ENCODE measurements around the gene PVALB. TPM values are rescaled to one million over a fixed set of nuclear protein-coding genes. Genes with fewer than 3 reads are reported as not detected.

PVALB gene
- total RNA-seq, 1 donor, result not detected

- DNase-seq (ENCODE audit: insufficient read length, low spot score, missing footprints), result no peak
- H3K4me3 ChIP-seq (ENCODE audit: insufficient read depth, low read length), result no peak overlapping the region
- no peak for TF ChIP-seq CTCF (IDR thresholded peaks at IDR 0.05; ENCODE audit: extremely low read depth, low read depth, low read length)
- H3K4me1 ChIP-seq (ENCODE audit: insufficient read depth, low read length), result no peaks in the 10 kb centered on the region
- H3K4me2 ChIP-seq (ENCODE audit: insufficient read depth, low read length), result no peak overlapping the region
- no peaks in the 10 kb centered on the region for H3K9me3 ChIP-seq (ENCODE audit: low read depth, low read length)
- no peaks in the 10 kb centered on the region for H3K79me2 ChIP-seq (ENCODE audit: insufficient read depth, low read length)
- H3K27me3 ChIP-seq (ENCODE audit: insufficient read depth, low read length), result peaks cover 9% of the 10 kb centered on the region
- no peak overlapping the region for H3K27ac ChIP-seq (ENCODE audit: low read depth, low read length)
- no peak overlapping the region for H2AFZ ChIP-seq (ENCODE audit: low read length)
- H3K36me3 ChIP-seq (ENCODE audit: insufficient read depth, low read length), result no peaks in the 10 kb centered on the region
- H4K20me1 ChIP-seq (ENCODE audit: insufficient read depth, low read length), result no peaks in the 10 kb centered on the region
Observed at GRCh38 chr22:36826262-36826661, 9.4 kb upstream of the PVALB start.

- TF ChIP-seq CTCF (IDR thresholded peaks at IDR 0.05; ENCODE audit: extremely low read depth, low read depth, low read length), result no peak
- Histone ChIP-seq H3K4me1 (ENCODE audit: insufficient read depth, low read length) (no peaks in the 10 kb centered on the region), H3K27me3 (ENCODE audit: insufficient read depth, low read length) (peaks cover 21% of the 10 kb centered on the region), H3K4me3 (ENCODE audit: insufficient read depth, low read length) (no peak overlapping the region), H3K4me2 (ENCODE audit: insufficient read depth, low read length) (no peak overlapping the region), H3K9me3 (ENCODE audit: low read depth, low read length) (no peaks in the 10 kb centered on the region), H4K20me1 (ENCODE audit: insufficient read depth, low read length) (no peaks in the 10 kb centered on the region), H3K79me2 (ENCODE audit: insufficient read depth, low read length) (no peaks in the 10 kb centered on the region), H3K36me3 (ENCODE audit: insufficient read depth, low read length) (no peaks in the 10 kb centered on the region), H2AFZ (ENCODE audit: low read length) (no peak overlapping the region), H3K27ac (ENCODE audit: low read depth, low read length) (no peak overlapping the region)
- no peak for DNase-seq (ENCODE audit: insufficient read length, low spot score, missing footprints)
Observed at GRCh38 chr22:36824655-36825054, 7.8 kb upstream of the PVALB start.

GRCh38 chr22:36823186-36823839, 6.5 kb upstream of the PVALB start:
- H4K20me1 ChIP-seq (ENCODE audit: insufficient read depth, low read length), result no peaks in the 10 kb centered on the region
- H3K9me3 ChIP-seq (ENCODE audit: low read depth, low read length), result no peaks in the 10 kb centered on the region
- peaks cover 33% of the 10 kb centered on the region for H3K27me3 ChIP-seq (ENCODE audit: insufficient read depth, low read length)
- no peak overlapping the region for H3K4me2 ChIP-seq (ENCODE audit: insufficient read depth, low read length)
- no peak for DNase-seq (ENCODE audit: insufficient read length, low spot score, missing footprints)
- H3K27ac ChIP-seq (ENCODE audit: low read depth, low read length), result no peak overlapping the region
- no peaks in the 10 kb centered on the region for H3K36me3 ChIP-seq (ENCODE audit: insufficient read depth, low read length)
- H2AFZ ChIP-seq (ENCODE audit: low read length), result no peak overlapping the region
- H3K4me1 ChIP-seq (ENCODE audit: insufficient read depth, low read length), result no peaks in the 10 kb centered on the region
- no peak for TF ChIP-seq CTCF (IDR thresholded peaks at IDR 0.05; ENCODE audit: extremely low read depth, low read depth, low read length)
- no peak overlapping the region for H3K4me3 ChIP-seq (ENCODE audit: insufficient read depth, low read length)
- H3K79me2 ChIP-seq (ENCODE audit: insufficient read depth, low read length), result no peaks in the 10 kb centered on the region

GRCh38 chr22:36822581-36822980, 5.7 kb upstream of the PVALB start:
- Histone ChIP-seq H3K4me2 (ENCODE audit: insufficient read depth, low read length) (no peak overlapping the region), H4K20me1 (ENCODE audit: insufficient read depth, low read length) (no peaks in the 10 kb centered on the region), H3K36me3 (ENCODE audit: insufficient read depth, low read length) (no peaks in the 10 kb centered on the region), H3K79me2 (ENCODE audit: insufficient read depth, low read length) (no peaks in the 10 kb centered on the region), H3K4me1 (ENCODE audit: insufficient read depth, low read length) (no peaks in the 10 kb centered on the region), H3K27me3 (ENCODE audit: insufficient read depth, low read length) (peaks cover 40% of the 10 kb centered on the region), H2AFZ (ENCODE audit: low read length) (no peak overlapping the region), H3K27ac (ENCODE audit: low read depth, low read length) (no peak overlapping the region), H3K4me3 (ENCODE audit: insufficient read depth, low read length) (no peak overlapping the region), H3K9me3 (ENCODE audit: low read depth, low read length) (no peaks in the 10 kb centered on the region)
- DNase-seq (ENCODE audit: insufficient read length, low spot score, missing footprints), result no peak
- TF ChIP-seq CTCF (IDR thresholded peaks at IDR 0.05; ENCODE audit: extremely low read depth, low read depth, low read length), result no peak

Measured in osteoblast (primary cell).